Hepatocyte (in vitro differentiated cells): ENCODE data around the gene SCRN2. TPM values are rescaled to one million over a fixed set of nuclear protein-coding genes. Genes with fewer than 3 reads are reported as not detected.

ENCODE experiments used
- DNase-seq: peaks from one replicate; pipeline ENCODE4 v3.0.0-alpha.2; 2016; ENCODE audit warnings: low spot score
- H2AFZ ChIP-seq: fragments of 200-600 bp; sonication (generic); 2 replicates; pipeline ENCODE4 v1.6.0; 2016; ENCODE audit warnings: antibody characterized with exemption, mild to moderate bottlenecking
- H3K27ac ChIP-seq: fragments of 200-600 bp; sonication (generic); 2 replicates; pipeline ENCODE4 v1.5.1; 2016; ENCODE audit warnings: mild to moderate bottlenecking
- H3K27me3 ChIP-seq: fragments of 200-600 bp; sonication (generic); 2 replicates; pipeline ENCODE4 v1.6.1; 2016
- H3K36me3 ChIP-seq: fragments of 200-600 bp; sonication (generic); replicated peaks from 2 replicates; pipeline ENCODE4 v1.5.1; 2016; ENCODE audit warnings: low read depth; ENCODE audit not compliant: insufficient read depth
- H3K4me1 ChIP-seq: fragments of 200-600 bp; sonication (generic); 2 replicates; pipeline ENCODE4 v1.5.1; 2016; ENCODE audit warnings: mild to moderate bottlenecking, moderate library complexity; ENCODE audit not compliant: insufficient read depth
- H3K4me2 ChIP-seq: fragments of 200-600 bp; sonication (generic); 2 replicates; pipeline ENCODE4 v1.6.0; 2016
- H3K4me3 ChIP-seq: fragments of 200-600 bp; sonication (generic); 2 replicates; pipeline ENCODE4 v1.5.1; 2016; ENCODE audit warnings: mild to moderate bottlenecking
- H3K79me2 ChIP-seq: fragments of 200-600 bp; sonication (generic); 2 replicates; pipeline ENCODE4 v1.6.0; 2017; ENCODE audit warnings: mild to moderate bottlenecking
- H3K9me2 ChIP-seq: fragments of 200-600 bp; sonication (generic); replicated peaks from 2 replicates; pipeline ENCODE4 v1.6.0; 2017; ENCODE audit warnings: mild to moderate bottlenecking; ENCODE audit not compliant: insufficient read depth
- H3K9me3 ChIP-seq: fragments of 200-600 bp; sonication (generic); 2 replicates; pipeline ENCODE4 v1.5.1; 2016; ENCODE audit warnings: low read depth, mild to moderate bottlenecking
- H4K20me1 ChIP-seq: fragments of 200-600 bp; sonication (generic); 2 replicates; pipeline ENCODE4 v1.6.0; 2016; ENCODE audit warnings: mild to moderate bottlenecking; ENCODE audit not compliant: insufficient read depth, poor library complexity, severe bottlenecking
- CTCF ChIP-seq: fragments of 200-600 bp; sonication (generic); IDR thresholded peaks from 2 replicates; pipeline ENCODE4 v1.5.1; 2016; ENCODE audit warnings: antibody characterized with exemption, mild to moderate bottlenecking; ENCODE audit not compliant: poor library complexity
- EZH2 ChIP-seq: fragments of 200-600 bp; sonication (generic); IDR thresholded peaks from 2 replicates; pipeline ENCODE4 v1.6.1; 2016; ENCODE audit warnings: antibody characterized with exemption, mild to moderate bottlenecking, borderline replicate concordance
- EZH2phosphoT487 ChIP-seq: fragments of 200-600 bp; sonication (generic); IDR thresholded peaks from one replicate; pipeline ENCODE4 v1.6.1; 2018; ENCODE audit warnings: antibody characterized with exemption, mild to moderate bottlenecking, low read depth, moderate library complexity; ENCODE audit not compliant: unreplicated experiment, severe bottlenecking
- WGBS: methylation state at CpG from one replicate; pipeline ENCODE4 v1.1.6; 2016; ENCODE audit warnings: low lambda C conversion rate; ENCODE audit errors: missing lambda C conversion rate; 5-methylcytosine and 5-hydroxymethylcytosine counted together
- polyA plus RNA-seq: library from polyadenylated mRNA; unstranded; fragments of >200 nt; fragmentation: Nextera tagmentation; extraction: Ambion mirVana; gene quantifications from 2 replicates; pipeline ENCODE4 v1.2.1, GENCODE V29; 2016
- total RNA-seq: library from RNA; depleted of rRNA; stranded (reverse); fragments of >200 nt; gene quantifications from 2 replicates; pipeline ENCODE4 v1.2.3, GENCODE V29; 2014

SCRN2 gene
- total and polyA plus RNA-seq, 2 experiments from 2014 or later: 35.3 to 59.8 TPM

- Histone ChIP-seq H3K9me2 (no peaks in the 10 kb centered on the region), H3K79me2 (no peaks in the 10 kb centered on the region), H3K36me3 (no peaks in the 10 kb centered on the region), H3K27ac (no peak overlapping the region), H3K9me3 (no peaks in the 10 kb centered on the region), H3K4me3 (no peak overlapping the region), H3K4me2 (no peak overlapping the region), H3K27me3 (no peaks in the 10 kb centered on the region), H3K4me1 (peaks cover 22% of the 10 kb centered on the region), H2AFZ (no peak overlapping the region), H4K20me1 (no peaks in the 10 kb centered on the region)
- WGBS: 93% methylated on average over 16 of the region's 16 CpGs
- TF ChIP-seq EZH2phosphoT487 (no peak), EZH2 (no peak), CTCF (no peak)
- no peak for DNase-seq
These were observed 34.8 kb downstream of the SCRN2 start for GRCh38 chr17:47806026-47806912.

- 69% methylated on average over 3 of the region's 3 CpGs for WGBS
- no peak overlapping the region for H2AFZ ChIP-seq
- DNase-seq: no peak
- peaks cover 6% of the 10 kb centered on the region for H3K27me3 ChIP-seq
- H3K9me2 ChIP-seq: no peaks in the 10 kb centered on the region
- H3K27ac ChIP-seq: no peak overlapping the region
- no peaks in the 10 kb centered on the region for H3K9me3 ChIP-seq
- H3K4me3 ChIP-seq: no peak overlapping the region
- H4K20me1 ChIP-seq: no peaks in the 10 kb centered on the region
- TF ChIP-seq EZH2: no peak
- H3K79me2 ChIP-seq: no peaks in the 10 kb centered on the region
- no peaks in the 10 kb centered on the region for H3K36me3 ChIP-seq
- no peak overlapping the region for H3K4me2 ChIP-seq
- peaks cover 6% of the 10 kb centered on the region for H3K4me1 ChIP-seq
These were observed 36.6 kb downstream of the SCRN2 start for GRCh38 chr17:47804461-47804860.

- Histone ChIP-seq H3K27me3 (peaks cover 6% of the 10 kb centered on the region), H3K9me2 (no peaks in the 10 kb centered on the region), H3K79me2 (no peaks in the 10 kb centered on the region), H2AFZ (no peak overlapping the region), H3K27ac (no peak overlapping the region), H3K4me3 (no peak overlapping the region), H4K20me1 (no peaks in the 10 kb centered on the region), H3K4me2 (no peak overlapping the region), H3K9me3 (no peaks in the 10 kb centered on the region), H3K36me3 (no peaks in the 10 kb centered on the region), H3K4me1 (no peaks in the 10 kb centered on the region)
- 69% methylated on average over 6 of the region's 6 CpGs for WGBS
- TF ChIP-seq EZH2 (no peak), EZH2phosphoT487 (no peak), CTCF (no peak)
- no peak for DNase-seq
These were observed 37.3 kb downstream of the SCRN2 start for GRCh38 chr17:47803751-47804150.

GRCh38 chr17:47803201-47803600 is 37.9 kb downstream of the SCRN2 start:
- Histone ChIP-seq H3K9me2 (no peaks in the 10 kb centered on the region), H3K4me3 (no peak overlapping the region), H3K9me3 (no peaks in the 10 kb centered on the region), H3K27me3 (peaks cover 6% of the 10 kb centered on the region), H3K4me2 (no peak overlapping the region), H3K27ac (no peak overlapping the region), H2AFZ (no peak overlapping the region), H3K79me2 (no peaks in the 10 kb centered on the region), H3K36me3 (no peaks in the 10 kb centered on the region), H4K20me1 (no peaks in the 10 kb centered on the region), H3K4me1 (no peaks in the 10 kb centered on the region)
- TF ChIP-seq EZH2phosphoT487 (no peak), CTCF (no peak), EZH2 (no peak)
- WGBS: 60% methylated on average over 5 of the region's 5 CpGs
- no peak for DNase-seq
